HG02588 (cell line): ENCODE measurements around the gene AKAP6.

Source experiments
- ATAC-seq: cut with Tn5 transposase; IDR thresholded peaks from one replicate; pipeline ENCODE4 v1.9.1; 2021; ENCODE audit warnings: mild to moderate bottlenecking, moderate library complexity; ENCODE audit not compliant: unreplicated experiment

The AKAP6 gene

GRCh38 chr14:32331206-32331605 lies 2.1 kb downstream of the AKAP6 start:
- ATAC-seq = no peak

- no peak for ATAC-seq
Observed at GRCh38 chr14:32332415-32333316, 3.6 kb downstream of the AKAP6 start.

- no peak for ATAC-seq
Observed at GRCh38 chr14:32336702-32337101, 7.6 kb downstream of the AKAP6 start.

- no peak for ATAC-seq
Observed at GRCh38 chr14:32337759-32338158, 8.7 kb downstream of the AKAP6 start.

GRCh38 chr14:32339188-32339587 lies 10.1 kb downstream of the AKAP6 start:
- ATAC-seq = no peak

- ATAC-seq = no peak
Observed at GRCh38 chr14:32341947-32342846, 13.1 kb downstream of the AKAP6 start.

GRCh38 chr14:32342847-32343194 lies 13.7 kb downstream of the AKAP6 start:
- ATAC-seq = no peak

GRCh38 chr14:32343926-32344430 lies 14.9 kb downstream of the AKAP6 start:
- ATAC-seq = no peak

- no peak for ATAC-seq
Observed at GRCh38 chr14:32345311-32345791, 16.3 kb downstream of the AKAP6 start.

GRCh38 chr14:32349322-32349721 lies 20.2 kb downstream of the AKAP6 start:
- ATAC-seq = no peak

GRCh38 chr14:32350020-32350419 lies 20.9 kb downstream of the AKAP6 start:
- ATAC-seq = peak; percentile 96

GRCh38 chr14:32352631-32353030 lies 23.5 kb downstream of the AKAP6 start:
- no peak for ATAC-seq

- ATAC-seq = no peak
Observed at GRCh38 chr14:32354716-32355115, 25.6 kb downstream of the AKAP6 start.

GRCh38 chr14:32358781-32359180 lies 29.7 kb downstream of the AKAP6 start:
- ATAC-seq = no peak

- ATAC-seq = no peak
Observed at GRCh38 chr14:32361674-32362073, 32.6 kb downstream of the AKAP6 start.

- no peak for ATAC-seq
Observed at GRCh38 chr14:32363761-32364160, 34.7 kb downstream of the AKAP6 start.

GRCh38 chr14:32364941-32365340 lies 35.8 kb downstream of the AKAP6 start:
- ATAC-seq = no peak

GRCh38 chr14:32366256-32366879 lies 37.3 kb downstream of the AKAP6 start:
- no peak for ATAC-seq

GRCh38 chr14:32366986-32367385 lies 37.9 kb downstream of the AKAP6 start:
- ATAC-seq = no peak

GRCh38 chr14:32367516-32367915 lies 38.4 kb downstream of the AKAP6 start:
- ATAC-seq = no peak

GRCh38 chr14:32368107-32368506 lies 39.0 kb downstream of the AKAP6 start:
- ATAC-seq = no peak
